Hepatocyte (in vitro differentiated cells): ENCODE measurements around the gene IP6K1. TPM values are rescaled to one million over a fixed set of nuclear protein-coding genes. Genes with fewer than 3 reads are reported as not detected.
A peak's percentile ranks its signal among the peaks of the same experiment; 100 is the strongest.
"Not testable (repeated sequence)": the region's sequence is repeated elsewhere in the genome, so short reads cannot be mapped to it uniquely, and the experiment has no call there.

Experiments used
- DNase-seq: peaks from one replicate; pipeline ENCODE4 v3.0.0-alpha.2; 2016; ENCODE audit warnings: low spot score
- H2AFZ ChIP-seq: fragments of 200-600 bp; sonication (generic); 2 replicates; pipeline ENCODE4 v1.6.0; 2016; ENCODE audit warnings: antibody characterized with exemption, mild to moderate bottlenecking
- H3K27ac ChIP-seq: fragments of 200-600 bp; sonication (generic); 2 replicates; pipeline ENCODE4 v1.5.1; 2016; ENCODE audit warnings: mild to moderate bottlenecking
- H3K27me3 ChIP-seq: fragments of 200-600 bp; sonication (generic); 2 replicates; pipeline ENCODE4 v1.6.1; 2016
- H3K36me3 ChIP-seq: fragments of 200-600 bp; sonication (generic); replicated peaks from 2 replicates; pipeline ENCODE4 v1.5.1; 2016; ENCODE audit warnings: low read depth; ENCODE audit not compliant: insufficient read depth
- H3K4me1 ChIP-seq: fragments of 200-600 bp; sonication (generic); 2 replicates; pipeline ENCODE4 v1.5.1; 2016; ENCODE audit warnings: mild to moderate bottlenecking, moderate library complexity; ENCODE audit not compliant: insufficient read depth
- H3K4me2 ChIP-seq: fragments of 200-600 bp; sonication (generic); 2 replicates; pipeline ENCODE4 v1.6.0; 2016
- H3K4me3 ChIP-seq: fragments of 200-600 bp; sonication (generic); 2 replicates; pipeline ENCODE4 v1.5.1; 2016; ENCODE audit warnings: mild to moderate bottlenecking
- H3K79me2 ChIP-seq: fragments of 200-600 bp; sonication (generic); 2 replicates; pipeline ENCODE4 v1.6.0; 2017; ENCODE audit warnings: mild to moderate bottlenecking
- H3K9me2 ChIP-seq: fragments of 200-600 bp; sonication (generic); replicated peaks from 2 replicates; pipeline ENCODE4 v1.6.0; 2017; ENCODE audit warnings: mild to moderate bottlenecking; ENCODE audit not compliant: insufficient read depth
- H3K9me3 ChIP-seq: fragments of 200-600 bp; sonication (generic); 2 replicates; pipeline ENCODE4 v1.5.1; 2016; ENCODE audit warnings: low read depth, mild to moderate bottlenecking
- H4K20me1 ChIP-seq: fragments of 200-600 bp; sonication (generic); 2 replicates; pipeline ENCODE4 v1.6.0; 2016; ENCODE audit warnings: mild to moderate bottlenecking; ENCODE audit not compliant: insufficient read depth, poor library complexity, severe bottlenecking
- EZH2phosphoT487 ChIP-seq: fragments of 200-600 bp; sonication (generic); IDR thresholded peaks from one replicate; pipeline ENCODE4 v1.6.1; 2018; ENCODE audit warnings: antibody characterized with exemption, mild to moderate bottlenecking, low read depth, moderate library complexity; ENCODE audit not compliant: unreplicated experiment, severe bottlenecking
- WGBS: methylation state at CpG from one replicate; pipeline ENCODE4 v1.1.6; 2016; ENCODE audit warnings: low lambda C conversion rate; ENCODE audit errors: missing lambda C conversion rate; 5-methylcytosine and 5-hydroxymethylcytosine counted together
- polyA plus RNA-seq: library from polyadenylated mRNA; unstranded; fragments of >200 nt; fragmentation: Nextera tagmentation; extraction: Ambion mirVana; gene quantifications from 2 replicates; pipeline ENCODE4 v1.2.1, GENCODE V29; 2016
- total RNA-seq: library from RNA; depleted of rRNA; stranded (reverse); fragments of >200 nt; gene quantifications from 2 replicates; pipeline ENCODE4 v1.2.3, GENCODE V29; 2014
- TF ChIP-seq, protein P1 (sequence below): fragments of 200-600 bp; sonication (generic); IDR thresholded peaks from 2 replicates; pipeline ENCODE4 v1.5.1; 2016; ENCODE audit warnings: antibody characterized with exemption, mild to moderate bottlenecking; ENCODE audit not compliant: poor library complexity

Gene IP6K1
- total and polyA plus RNA-seq, 2 experiments from 2014 or later, result 21.6 to 32.6 TPM

DNA sequence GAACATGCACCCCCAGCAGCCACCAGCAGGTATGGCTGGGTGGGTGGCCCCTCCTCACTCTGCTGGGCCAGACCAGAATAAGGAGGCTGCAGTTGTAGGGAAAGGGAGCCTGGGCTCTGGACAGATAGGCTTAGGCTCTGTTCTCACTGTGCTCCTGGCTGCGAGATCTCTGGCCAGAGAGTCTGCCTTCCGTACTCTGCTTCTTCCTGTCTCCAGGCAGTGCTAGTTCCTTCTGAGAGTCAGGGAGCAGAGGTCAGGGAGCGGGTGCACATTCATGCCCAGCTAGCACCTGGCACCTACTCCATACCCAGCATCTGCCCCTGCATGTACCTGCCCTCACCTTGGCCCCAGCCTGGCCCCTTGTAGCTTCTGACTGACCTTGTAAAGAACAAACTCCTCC is 94.9 kb downstream of the IP6K1 start:
- H3K9me3 ChIP-seq, H2AFZ ChIP-seq, H3K36me3 ChIP-seq, H3K27me3 ChIP-seq, H3K4me3 ChIP-seq, H3K4me1 ChIP-seq, H4K20me1 ChIP-seq, H3K9me2 ChIP-seq, DNase-seq, H3K27ac ChIP-seq: not testable (repeated sequence)
- Histone ChIP-seq H3K4me2 (peak overlapping the region; percentile 93), H3K79me2 (peaks cover 45% of the 10 kb centered on the region)
- WGBS, result 98% methylated on average over 3 of the region's 3 CpGs

DNA sequence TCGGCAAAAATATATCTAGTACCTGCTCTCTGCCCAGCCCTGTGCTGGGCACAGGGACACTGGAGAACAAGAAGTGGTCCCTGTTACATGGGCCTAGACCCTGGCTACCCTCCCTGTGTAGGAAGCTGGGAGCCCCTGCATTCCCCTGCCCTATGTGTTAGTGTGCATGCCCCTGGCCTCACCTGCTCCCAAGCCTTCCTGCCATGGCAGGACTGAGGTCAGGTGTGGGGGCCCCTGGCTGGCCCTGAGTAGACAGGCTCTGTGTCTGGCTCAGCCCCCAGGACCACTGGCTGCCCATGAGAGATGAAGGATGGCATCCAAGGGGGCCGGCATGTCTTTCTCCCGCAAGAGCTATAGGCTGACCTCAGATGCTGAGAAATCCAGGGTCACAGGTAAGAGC is 95.5 kb downstream of the IP6K1 start:
- WGBS, result 92% methylated on average over 3 of the region's 3 CpGs
- not testable (repeated sequence) for H3K36me3 ChIP-seq, H3K9me3 ChIP-seq, H2AFZ ChIP-seq, H3K27me3 ChIP-seq, H3K27ac ChIP-seq, H3K4me3 ChIP-seq, DNase-seq, H4K20me1 ChIP-seq, H3K9me2 ChIP-seq, H3K4me1 ChIP-seq
- peak overlapping the region; percentile 93 for H3K4me2 ChIP-seq
- H3K79me2 ChIP-seq, result peaks cover 45% of the 10 kb centered on the region

DNA sequence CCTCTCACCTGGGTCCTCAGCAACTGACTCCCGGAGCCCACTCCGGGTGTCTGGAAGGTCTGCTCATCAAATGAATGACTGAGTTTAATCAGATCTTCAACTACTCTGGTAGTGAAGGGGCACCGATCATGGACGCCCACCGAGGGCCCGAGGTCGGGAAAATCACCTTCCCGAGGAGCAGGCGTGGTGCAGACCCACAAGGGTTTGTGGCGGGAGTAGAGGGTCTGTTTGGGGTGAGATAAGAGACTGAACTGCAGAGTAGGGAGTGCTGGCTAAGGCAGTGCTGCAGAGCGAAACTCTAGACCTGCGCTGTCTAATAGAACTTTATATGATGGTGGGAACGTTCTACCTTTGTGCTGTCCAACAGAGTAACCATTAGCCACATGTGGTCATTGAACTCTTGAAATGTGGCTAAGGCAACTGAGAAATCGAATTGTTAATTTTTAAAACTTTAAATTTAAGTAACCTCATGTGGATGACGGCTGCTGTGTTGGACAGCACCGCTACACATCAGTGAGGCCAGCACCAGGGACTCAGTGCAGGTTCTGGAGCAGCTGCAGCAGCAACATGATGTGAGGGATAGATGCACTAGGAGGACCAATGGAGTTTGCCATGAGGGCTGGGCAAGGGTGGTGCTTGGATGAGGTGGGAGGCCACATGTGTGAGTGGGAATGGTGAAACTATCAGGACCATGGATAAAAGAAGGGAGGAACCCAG is 96.3 kb downstream of the IP6K1 start:
- 13% methylated on average over 16 of the region's 16 CpGs for WGBS
- DNase-seq, result not testable (repeated sequence)

DNA sequence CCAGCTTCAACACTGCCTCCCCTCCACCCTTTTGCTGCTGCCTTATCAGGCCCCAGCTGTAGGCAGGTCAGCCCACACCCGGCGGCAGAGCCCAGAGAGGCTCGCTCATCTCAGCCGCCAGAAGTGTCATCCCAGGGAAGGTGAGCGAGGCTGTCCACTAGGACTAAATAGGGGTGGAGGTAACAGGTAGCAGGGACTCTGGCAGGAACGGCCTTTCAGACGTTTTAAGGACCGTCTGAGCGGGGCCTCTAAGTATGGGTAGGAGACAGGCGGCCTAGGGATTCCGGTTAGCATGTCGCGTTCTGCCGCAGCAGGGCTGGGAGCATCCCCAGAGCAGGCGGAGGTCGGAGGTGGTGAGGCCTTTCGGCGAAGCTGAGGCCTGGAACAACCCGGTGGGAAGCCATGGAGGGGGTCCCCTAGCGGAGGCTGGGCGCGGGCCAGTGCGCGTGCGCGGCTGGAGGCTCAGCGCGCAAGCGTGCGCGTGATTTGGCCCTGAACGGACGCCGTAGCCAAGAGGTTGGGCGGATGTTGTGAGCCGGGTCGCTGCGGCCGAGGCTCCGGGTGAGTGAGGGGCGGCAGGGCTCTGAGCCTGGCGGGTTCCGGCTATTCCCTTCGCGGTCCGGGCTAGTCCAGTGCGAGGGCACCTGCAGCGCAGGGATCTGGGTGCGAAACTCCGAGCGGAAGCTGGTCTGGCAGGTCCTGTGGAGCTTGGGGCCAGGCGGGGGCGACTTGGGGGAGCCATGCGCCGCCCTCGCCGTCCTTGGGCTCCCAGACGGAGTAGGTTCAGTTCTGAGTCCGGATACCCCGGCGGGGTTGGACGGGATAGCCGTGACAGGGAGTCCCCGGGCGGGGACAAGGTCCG is 97.1 kb downstream of the IP6K1 start, which contains the start of the genes MST1 and RNF123:
Gene MST1 (minus strand): TSS at position 429 of the 862 bp plus-strand sequence. CDS start 783 bp downstream, outside the sequence.
Gene RNF123 (plus strand): TSS at position 512 of the 862 bp plus-strand sequence. CDS start 1,609 bp downstream, outside the sequence.
- H3K27ac ChIP-seq, result peak within 1 kb of the TSS; percentile 95
- H4K20me1 ChIP-seq, result no peaks in the 10 kb centered on the region
- peak; percentile 95 for DNase-seq
- H3K4me3 ChIP-seq, result peak within 1 kb of the TSS; percentile 95
- WGBS, result 3% methylated on average over 57 of the region's 66 CpGs
- H3K9me3 ChIP-seq, result no peaks in the 10 kb centered on the region
- H3K79me2 ChIP-seq, result peaks cover 43% of the 10 kb centered on the region
- peak within 1 kb of the TSS; percentile 93 for H3K4me2 ChIP-seq
- H3K36me3 ChIP-seq, result no peaks in the 10 kb centered on the region
- peak within 1 kb of the TSS; percentile 97 for H2AFZ ChIP-seq
- H3K9me2 ChIP-seq, result no peaks in the 10 kb centered on the region
- no peaks in the 10 kb centered on the region for H3K27me3 ChIP-seq
- peaks cover 9% of the 10 kb centered on the region for H3K4me1 ChIP-seq
- no peak for TF ChIP-seq EZH2phosphoT487
- TF ChIP-seq, protein P1, sequence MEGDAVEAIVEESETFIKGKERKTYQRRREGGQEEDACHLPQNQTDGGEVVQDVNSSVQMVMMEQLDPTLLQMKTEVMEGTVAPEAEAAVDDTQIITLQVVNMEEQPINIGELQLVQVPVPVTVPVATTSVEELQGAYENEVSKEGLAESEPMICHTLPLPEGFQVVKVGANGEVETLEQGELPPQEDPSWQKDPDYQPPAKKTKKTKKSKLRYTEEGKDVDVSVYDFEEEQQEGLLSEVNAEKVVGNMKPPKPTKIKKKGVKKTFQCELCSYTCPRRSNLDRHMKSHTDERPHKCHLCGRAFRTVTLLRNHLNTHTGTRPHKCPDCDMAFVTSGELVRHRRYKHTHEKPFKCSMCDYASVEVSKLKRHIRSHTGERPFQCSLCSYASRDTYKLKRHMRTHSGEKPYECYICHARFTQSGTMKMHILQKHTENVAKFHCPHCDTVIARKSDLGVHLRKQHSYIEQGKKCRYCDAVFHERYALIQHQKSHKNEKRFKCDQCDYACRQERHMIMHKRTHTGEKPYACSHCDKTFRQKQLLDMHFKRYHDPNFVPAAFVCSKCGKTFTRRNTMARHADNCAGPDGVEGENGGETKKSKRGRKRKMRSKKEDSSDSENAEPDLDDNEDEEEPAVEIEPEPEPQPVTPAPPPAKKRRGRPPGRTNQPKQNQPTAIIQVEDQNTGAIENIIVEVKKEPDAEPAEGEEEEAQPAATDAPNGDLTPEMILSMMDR, result peak; percentile 18

More for the DNA sequence above, 96.3 kb downstream of the IP6K1 start:
- Histone ChIP-seq H3K4me3 (peak overlapping the region; percentile 95), H2AFZ (peak overlapping the region; percentile 90), H3K27ac (peak overlapping the region; percentile 95), H3K4me2 (peak overlapping the region; percentile 93), H3K79me2 (peaks cover 45% of the 10 kb centered on the region)
- not testable (repeated sequence) for H3K27me3 ChIP-seq, H4K20me1 ChIP-seq, H3K9me3 ChIP-seq, H3K36me3 ChIP-seq, H3K4me1 ChIP-seq, H3K9me2 ChIP-seq

DNA sequence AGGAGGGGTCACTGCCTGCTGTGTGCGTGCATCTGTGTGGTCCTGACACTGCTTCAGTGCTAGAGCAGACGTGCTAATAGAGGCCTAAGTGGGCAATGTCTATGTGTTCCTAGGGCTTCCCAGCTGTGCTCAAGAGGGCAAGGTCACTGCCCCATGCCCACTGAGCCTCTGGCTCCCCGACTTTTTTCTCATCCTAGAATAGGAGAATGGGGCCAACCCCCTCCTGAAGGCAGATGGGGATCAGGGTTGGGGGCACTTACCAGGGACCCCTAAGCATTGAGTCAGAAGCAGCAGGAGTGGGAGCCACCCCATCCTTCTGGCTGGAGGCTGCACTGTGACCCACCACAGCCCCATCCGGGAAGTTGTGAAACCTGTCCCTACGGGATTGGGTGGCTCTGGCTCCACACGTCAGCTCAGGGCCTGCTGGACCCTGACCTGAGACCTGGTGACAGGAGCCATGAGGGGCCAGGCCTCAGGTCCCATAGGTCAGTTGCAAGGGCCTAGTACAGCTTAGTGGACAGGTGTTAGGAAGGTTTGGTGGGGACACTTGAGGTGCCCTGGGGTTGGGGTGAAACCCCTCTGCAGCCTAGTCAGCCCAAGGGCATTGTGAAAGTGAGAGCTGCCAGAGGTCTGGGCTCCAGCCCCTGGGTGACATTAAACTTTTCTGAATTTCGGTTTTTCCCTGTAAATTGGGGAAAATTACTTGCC is 97.8 kb downstream of the IP6K1 start:
- not testable (repeated sequence) for H3K9me3 ChIP-seq, H4K20me1 ChIP-seq, H3K9me2 ChIP-seq, H3K4me1 ChIP-seq, H3K36me3 ChIP-seq, H3K27me3 ChIP-seq
- peak overlapping the region; percentile 51 for H3K4me3 ChIP-seq
- peak overlapping the region; percentile 97 for H2AFZ ChIP-seq
- peak overlapping the region; percentile 93 for H3K4me2 ChIP-seq
- WGBS, result 70% methylated on average over 7 of the region's 7 CpGs
- peak overlapping the region; percentile 95 for H3K27ac ChIP-seq
- peaks cover 37% of the 10 kb centered on the region for H3K79me2 ChIP-seq
- DNase-seq, result peak; percentile 36

DNA sequence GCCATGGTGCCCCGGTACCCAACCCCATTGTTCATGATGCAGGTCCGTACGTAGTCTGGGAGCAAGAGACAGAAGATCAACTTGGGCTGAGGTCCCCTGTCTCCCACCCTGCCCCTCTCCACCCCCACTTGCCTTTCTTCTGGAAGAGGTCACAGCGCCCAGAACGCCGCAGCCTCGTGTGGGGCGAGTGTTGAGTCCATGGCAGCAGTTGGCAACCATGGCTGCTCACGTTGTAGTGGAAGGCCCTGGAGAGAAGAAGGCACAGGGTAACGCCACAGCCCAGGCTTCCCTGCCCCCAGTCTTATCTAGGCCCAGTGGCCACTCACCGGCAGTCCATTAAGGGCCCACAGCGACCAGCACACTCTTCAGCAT is 98.9 kb downstream of the IP6K1 start:
- H3K27me3 ChIP-seq, H3K9me2 ChIP-seq, DNase-seq, H3K36me3 ChIP-seq, H4K20me1 ChIP-seq, H3K4me3 ChIP-seq, H3K4me1 ChIP-seq, H3K9me3 ChIP-seq, H2AFZ ChIP-seq: not testable (repeated sequence)
- 98% methylated on average over 11 of the region's 12 CpGs for WGBS
- H3K4me2 ChIP-seq, result peak overlapping the region; percentile 75
- H3K27ac ChIP-seq, result peak overlapping the region; percentile 70
- peaks cover 28% of the 10 kb centered on the region for H3K79me2 ChIP-seq

DNA sequence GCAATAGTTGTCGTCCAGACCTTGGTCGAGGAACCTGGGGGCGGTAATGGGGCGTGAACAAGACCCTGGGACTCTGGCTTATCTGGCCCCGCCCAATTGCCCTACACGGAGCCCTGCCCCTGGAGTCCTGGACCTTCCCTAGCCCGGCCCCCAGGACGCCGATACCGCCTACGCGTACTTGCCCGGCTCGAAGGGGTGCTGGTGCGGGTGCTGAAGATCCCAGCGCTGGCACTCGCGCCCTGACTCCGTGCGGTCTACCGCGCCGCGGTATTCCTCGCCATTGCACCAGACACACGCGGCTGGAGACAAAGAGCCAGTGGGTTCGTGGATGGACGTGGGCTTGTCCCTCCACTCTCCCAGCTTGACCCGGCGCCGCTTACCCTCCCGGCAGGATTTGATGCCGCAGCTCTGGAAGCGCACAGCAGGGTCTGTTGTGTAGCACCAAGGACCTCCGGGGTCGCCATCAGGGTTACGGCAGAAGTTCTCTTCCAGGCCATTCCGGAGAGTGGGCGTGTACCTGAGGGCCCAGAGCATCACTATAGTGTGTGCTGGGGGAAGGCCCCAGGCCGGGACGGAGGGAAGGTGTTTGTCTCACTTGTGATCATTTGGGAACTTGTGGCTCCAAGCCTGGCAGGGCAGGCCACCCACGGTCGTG is 99.4 kb downstream of the IP6K1 start:
- peaks cover 24% of the 10 kb centered on the region for H3K79me2 ChIP-seq
- H3K4me1 ChIP-seq, H3K27me3 ChIP-seq, H3K36me3 ChIP-seq, H3K9me3 ChIP-seq, H4K20me1 ChIP-seq, H3K9me2 ChIP-seq: not testable (repeated sequence)
- H3K27ac ChIP-seq, result peak overlapping the region; percentile 70
- 11% methylated on average over 41 of the region's 44 CpGs for WGBS
- DNase-seq, result peak; percentile 90
- peak overlapping the region; percentile 6 for H3K4me3 ChIP-seq
- H2AFZ ChIP-seq, result peak overlapping the region; percentile 74
- peak overlapping the region; percentile 75 for H3K4me2 ChIP-seq
